Activated naive CD4-positive, alpha-beta T cell treated with anti-CD3 and anti-CD28 coated beads, Interleukin-2, amount 50 U/mL, for 24 hours (primary cell): Measurements from ENCODE around the gene PRKCE.
A peak's percentile ranks its signal among the peaks of the same experiment; 100 is the strongest.

Experiments
- H3K27ac Mint-ChIP-seq: one replicate; pipeline ENCODE4 v1.8.0; 2021; ENCODE audit warnings: mild to moderate bottlenecking, mixed read lengths
- H3K27me3 Mint-ChIP-seq: one replicate; pipeline ENCODE4 v1.8.0; 2021; ENCODE audit warnings: mixed read lengths
- H3K36me3 Mint-ChIP-seq: one replicate; pipeline ENCODE4 v1.8.0; 2021; ENCODE audit warnings: mixed read lengths
- H3K4me1 Mint-ChIP-seq: one replicate; pipeline ENCODE4 v1.8.0; 2021; ENCODE audit warnings: mixed read lengths
- H3K4me3 Mint-ChIP-seq: one replicate; pipeline ENCODE4 v1.8.0; 2021; ENCODE audit warnings: mild to moderate bottlenecking, mixed read lengths
- H3K9me3 Mint-ChIP-seq: one replicate; pipeline ENCODE4 v1.8.0; 2021; ENCODE audit warnings: mixed read lengths

The PRKCE gene

DNA sequence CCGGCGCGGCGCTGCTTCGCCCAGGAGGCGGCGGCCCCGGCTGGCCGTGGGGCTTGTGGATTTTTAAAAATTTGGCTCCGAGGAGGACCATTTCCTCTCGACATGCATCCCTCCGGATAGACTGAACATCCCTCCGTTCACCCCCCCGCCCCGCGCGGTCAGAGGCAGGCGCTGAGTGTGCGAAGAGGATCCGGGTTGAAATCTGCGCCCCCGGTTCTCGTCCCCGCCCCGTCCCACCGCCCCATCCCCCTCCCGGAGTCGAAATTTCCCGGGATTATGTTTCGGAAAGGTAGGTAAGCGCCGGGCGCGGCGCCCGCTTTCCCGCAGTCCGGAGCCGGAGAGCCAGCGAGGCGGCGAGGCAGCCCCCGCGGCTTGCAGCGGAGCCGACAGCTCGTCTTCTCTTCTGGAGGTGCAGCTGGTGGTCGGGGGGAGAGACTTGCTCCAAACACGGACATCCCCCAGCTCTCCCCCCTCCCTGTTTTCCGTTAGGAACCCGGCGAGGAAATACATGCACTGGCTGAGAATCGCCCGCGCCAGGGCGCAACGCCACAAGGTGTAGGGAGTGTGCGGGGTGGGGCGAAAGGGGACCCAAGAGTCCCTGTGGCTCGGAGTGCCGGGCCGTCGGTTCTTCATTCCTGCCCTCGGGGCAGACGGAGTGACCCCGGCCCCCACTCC lies at the start of gene PRKCE:
Gene PRKCE (plus strand): TSS at position 261 of the 675 bp plus-strand sequence.
- H3K27ac Mint-ChIP-seq: peak within 1 kb of the TSS; percentile 96
- H3K9me3 Mint-ChIP-seq: no peaks in the 10 kb centered on the region
- peak within 1 kb of the TSS; percentile 94 for H3K4me3 Mint-ChIP-seq
- no peaks in the 10 kb centered on the region for H3K36me3 Mint-ChIP-seq
- H3K4me1 Mint-ChIP-seq: peaks cover 45% of the 10 kb centered on the region
- H3K27me3 Mint-ChIP-seq: no peaks in the 10 kb centered on the region

DNA sequence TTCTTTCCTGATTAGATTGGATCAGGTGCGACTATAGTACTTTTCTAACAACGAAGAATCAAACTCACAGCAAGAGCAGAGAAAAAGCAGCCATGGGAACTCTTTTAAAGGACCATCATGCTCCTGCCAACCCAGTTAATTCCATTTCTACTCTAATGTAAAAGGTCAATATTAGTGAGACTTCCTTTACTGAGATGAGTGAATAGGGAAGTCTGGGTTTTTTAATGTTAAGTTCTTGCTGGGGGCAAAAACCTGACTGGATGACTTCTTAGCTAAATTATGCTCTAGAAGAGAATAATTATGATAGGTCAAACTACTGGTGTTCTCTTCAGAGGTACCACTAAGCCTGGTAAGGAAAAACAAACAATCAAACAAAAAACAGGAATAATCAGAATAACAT lies 48.9 kb upstream of the PRKCE start:
- Mint-ChIP-seq H3K27ac (no peak overlapping the region), H3K36me3 (peaks cover 39% of the 10 kb centered on the region), H3K27me3 (no peaks in the 10 kb centered on the region), H3K4me1 (peaks cover 9% of the 10 kb centered on the region), H3K9me3 (no peaks in the 10 kb centered on the region), H3K4me3 (no peak overlapping the region)

DNA sequence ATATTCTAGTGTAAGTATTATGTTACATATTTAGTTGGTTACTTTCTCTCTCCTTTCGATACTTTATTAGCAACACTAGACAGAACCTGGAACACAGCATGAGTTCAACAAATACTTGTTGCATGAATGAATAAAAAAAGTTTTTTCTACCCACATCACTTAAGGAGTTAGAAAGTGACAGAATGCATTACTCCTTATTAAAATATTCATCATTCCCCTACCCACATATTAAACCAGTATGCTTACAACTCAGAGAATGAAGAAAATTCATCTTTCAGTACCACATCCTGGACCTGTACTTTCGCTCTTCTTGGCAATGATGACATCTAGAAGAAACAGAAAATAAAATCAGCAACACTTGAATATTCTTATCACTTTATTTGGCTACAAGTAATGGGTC lies 46.4 kb upstream of the PRKCE start:
- Mint-ChIP-seq H3K4me3 (no peak overlapping the region), H3K27ac (no peak overlapping the region), H3K9me3 (no peaks in the 10 kb centered on the region), H3K4me1 (peaks cover 26% of the 10 kb centered on the region), H3K36me3 (peaks cover 23% of the 10 kb centered on the region), H3K27me3 (no peaks in the 10 kb centered on the region)

DNA sequence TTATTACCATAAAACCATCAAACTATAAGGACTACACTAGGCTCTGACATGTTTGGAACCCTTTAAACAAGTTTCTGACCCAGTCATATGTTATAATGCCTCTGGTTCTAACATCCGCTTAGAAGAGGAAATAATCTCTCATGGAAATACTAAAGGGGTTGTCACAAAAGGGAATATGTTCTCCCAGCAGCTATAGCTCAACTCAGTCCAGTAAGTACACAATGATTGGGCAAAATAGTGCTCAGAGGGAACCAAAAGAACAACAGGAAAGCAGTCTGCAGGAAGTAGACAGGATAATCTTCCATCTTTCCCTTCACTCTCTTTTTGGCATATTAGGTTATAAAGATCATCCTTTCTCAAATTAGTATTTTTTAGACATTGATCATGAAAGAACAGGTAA lies 44.7 kb upstream of the PRKCE start:
- Mint-ChIP-seq H3K4me3 (no peak overlapping the region), H3K36me3 (peaks cover 15% of the 10 kb centered on the region), H3K4me1 (peaks cover 35% of the 10 kb centered on the region), H3K9me3 (no peaks in the 10 kb centered on the region), H3K27ac (no peak overlapping the region), H3K27me3 (no peaks in the 10 kb centered on the region)

DNA sequence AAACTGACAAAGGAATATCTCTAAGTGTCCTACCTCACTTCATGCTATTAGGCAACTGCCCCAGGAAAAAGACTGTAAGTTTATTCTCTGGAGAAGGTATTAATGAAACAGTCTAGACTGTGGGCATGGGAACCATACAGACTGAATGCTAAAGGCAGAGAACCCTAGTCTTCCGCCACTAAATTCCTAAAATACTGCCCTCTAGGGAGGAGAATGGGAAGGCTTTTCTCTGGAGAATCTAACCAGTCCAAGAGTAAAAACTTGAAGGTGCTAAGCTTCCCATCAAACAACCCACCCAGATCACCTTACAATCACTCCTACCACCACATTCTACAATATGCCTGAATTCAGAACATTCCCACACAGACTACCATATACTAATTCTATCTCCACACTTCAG lies 43.8 kb upstream of the PRKCE start:
- Mint-ChIP-seq H3K4me3 (no peak overlapping the region), H3K27ac (no peak overlapping the region), H3K36me3 (peaks cover 11% of the 10 kb centered on the region)

DNA sequence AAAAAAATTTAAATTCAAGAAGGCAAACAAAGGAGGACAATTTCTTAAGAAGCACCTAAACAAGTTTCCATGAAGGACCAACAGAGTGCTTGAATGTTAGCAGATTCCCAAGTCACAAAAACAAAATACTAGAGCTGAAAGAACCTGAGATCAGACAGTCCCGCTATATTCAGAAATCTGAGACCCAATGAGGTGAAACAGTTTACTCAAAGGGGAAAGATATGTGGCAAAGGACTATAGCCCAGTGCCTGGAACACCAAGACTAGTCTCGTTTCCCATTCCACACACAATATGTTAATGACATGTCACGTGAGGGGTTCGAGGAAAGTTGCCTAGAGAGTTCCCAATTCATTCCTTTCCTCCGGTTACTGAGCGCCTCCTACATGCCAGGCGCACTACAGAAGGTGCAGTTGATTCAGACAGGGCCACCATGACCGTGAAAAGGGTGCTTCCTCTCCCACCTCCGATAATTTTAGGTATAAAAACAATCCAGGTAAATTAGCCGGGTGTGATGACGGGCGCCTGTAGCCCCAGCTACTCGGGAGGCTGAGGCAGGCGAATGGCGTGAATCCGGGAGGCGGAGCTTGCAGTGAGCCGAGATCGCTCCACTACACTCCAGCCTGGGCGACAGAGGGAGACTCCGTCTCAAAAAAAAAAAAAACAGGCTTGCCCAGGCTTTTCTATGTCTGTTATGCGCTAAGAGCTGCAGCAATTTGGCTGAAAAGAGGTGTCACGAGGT lies 41.0 kb upstream of the PRKCE start:
- H3K4me3 Mint-ChIP-seq: peak overlapping the region; percentile 97
- H3K27ac Mint-ChIP-seq: peak overlapping the region; percentile 96
- H3K36me3 Mint-ChIP-seq: no peaks in the 10 kb centered on the region
- H3K9me3 Mint-ChIP-seq: no peaks in the 10 kb centered on the region
- H3K4me1 Mint-ChIP-seq: peaks cover 35% of the 10 kb centered on the region
- H3K27me3 Mint-ChIP-seq: no peaks in the 10 kb centered on the region

More for the DNA sequence above, 43.8 kb upstream of the PRKCE start:
- Mint-ChIP-seq H3K27me3 (no peaks in the 10 kb centered on the region), H3K9me3 (no peaks in the 10 kb centered on the region), H3K4me1 (peaks cover 35% of the 10 kb centered on the region)

DNA sequence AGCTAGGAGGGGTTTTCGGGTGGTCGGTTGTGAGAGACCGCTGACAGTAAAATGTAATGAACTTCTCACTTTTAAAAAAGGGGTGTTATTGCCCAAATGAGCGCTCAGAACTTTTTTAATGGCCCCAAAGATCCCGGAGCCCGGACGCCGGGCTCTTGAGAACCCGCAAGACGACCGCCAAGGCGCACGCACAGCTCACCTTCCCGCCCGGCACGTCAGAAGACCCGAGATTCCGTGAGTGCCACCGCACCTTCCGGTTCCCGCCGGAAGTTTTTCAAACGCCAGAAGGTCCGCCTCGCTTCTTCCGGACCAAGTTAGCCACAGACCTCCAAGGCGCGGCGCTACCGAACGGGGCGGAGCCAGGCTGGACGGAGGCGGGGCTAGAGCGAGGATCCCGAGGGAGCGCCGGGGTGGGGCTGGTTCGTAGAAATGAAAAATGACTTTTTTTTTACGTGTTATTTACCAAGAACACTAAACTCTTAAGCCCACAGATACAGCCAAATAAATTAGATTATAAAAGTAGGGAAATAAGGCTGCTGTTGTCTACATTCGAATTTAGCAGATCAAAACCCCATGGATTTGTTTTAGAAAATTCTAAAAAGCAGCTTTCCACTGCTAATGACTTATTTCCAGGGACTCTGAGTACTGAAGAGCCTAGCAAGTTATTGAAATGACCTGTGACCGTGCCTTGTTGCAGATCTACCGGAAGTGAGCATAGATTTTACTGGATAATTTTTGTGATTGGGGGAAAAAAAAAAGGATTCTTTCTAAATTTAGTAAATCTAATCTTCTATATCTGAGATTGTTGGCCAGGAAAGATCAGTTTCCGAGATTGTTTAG lies 40.2 kb upstream of the PRKCE start, which contains the start of gene SRBD1:
Gene SRBD1 (minus strand): TSS at position 248 of the 840 bp plus-strand sequence. CDS start 5,826 bp downstream, outside the sequence.
- Mint-ChIP-seq H3K9me3 (no peaks in the 10 kb centered on the region), H3K36me3 (no peaks in the 10 kb centered on the region), H3K27me3 (no peaks in the 10 kb centered on the region), H3K27ac (peak within 1 kb of the TSS; percentile 96), H3K4me1 (peaks cover 35% of the 10 kb centered on the region), H3K4me3 (peak within 1 kb of the TSS; percentile 97)

DNA sequence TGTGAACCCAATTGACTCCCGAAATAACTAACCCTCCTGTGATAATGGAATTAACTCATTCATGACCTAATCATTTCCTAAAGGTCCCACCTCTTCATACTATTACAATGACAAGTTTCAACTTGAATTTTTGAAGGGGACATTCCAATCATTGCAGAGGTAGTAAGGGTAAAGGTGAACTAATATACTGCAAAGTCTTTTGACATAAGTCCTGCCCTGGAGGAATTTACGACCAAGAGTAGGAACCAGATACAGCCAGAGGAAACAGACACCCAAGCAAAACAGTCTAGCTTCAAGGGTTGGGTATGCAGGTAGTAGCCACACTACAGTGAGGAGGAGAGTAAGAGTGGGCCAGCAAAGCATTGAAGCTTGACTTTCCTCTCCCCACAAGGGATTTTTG lies 39.2 kb upstream of the PRKCE start:
- H3K36me3 Mint-ChIP-seq: no peaks in the 10 kb centered on the region
- H3K27me3 Mint-ChIP-seq: no peaks in the 10 kb centered on the region
- H3K27ac Mint-ChIP-seq: no peak overlapping the region
- no peak overlapping the region for H3K4me3 Mint-ChIP-seq
- no peaks in the 10 kb centered on the region for H3K9me3 Mint-ChIP-seq
- peaks cover 31% of the 10 kb centered on the region for H3K4me1 Mint-ChIP-seq

DNA sequence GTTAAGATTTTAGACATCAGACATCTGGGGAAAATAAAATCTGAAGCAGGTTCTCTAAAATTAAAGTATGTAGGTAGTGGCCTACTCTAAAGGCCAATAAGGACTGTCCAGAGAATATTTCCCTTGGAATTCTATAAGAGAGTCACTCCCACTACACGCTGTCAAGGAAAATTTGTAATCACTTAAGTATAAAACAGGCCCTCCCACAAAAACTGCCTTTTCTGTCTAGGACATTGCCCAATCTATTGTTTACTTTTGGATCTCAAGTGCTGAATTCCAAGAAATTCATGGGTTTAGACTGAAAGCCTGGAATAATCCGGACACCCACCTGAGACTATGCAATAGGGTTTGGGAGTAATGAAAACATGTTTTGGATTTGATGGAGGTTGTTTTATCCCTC lies 38.7 kb upstream of the PRKCE start:
- peak overlapping the region; percentile 11 for H3K27ac Mint-ChIP-seq
- no peaks in the 10 kb centered on the region for H3K27me3 Mint-ChIP-seq
- no peaks in the 10 kb centered on the region for H3K36me3 Mint-ChIP-seq
- H3K4me3 Mint-ChIP-seq: no peak overlapping the region
- no peaks in the 10 kb centered on the region for H3K9me3 Mint-ChIP-seq
- peaks cover 29% of the 10 kb centered on the region for H3K4me1 Mint-ChIP-seq

DNA sequence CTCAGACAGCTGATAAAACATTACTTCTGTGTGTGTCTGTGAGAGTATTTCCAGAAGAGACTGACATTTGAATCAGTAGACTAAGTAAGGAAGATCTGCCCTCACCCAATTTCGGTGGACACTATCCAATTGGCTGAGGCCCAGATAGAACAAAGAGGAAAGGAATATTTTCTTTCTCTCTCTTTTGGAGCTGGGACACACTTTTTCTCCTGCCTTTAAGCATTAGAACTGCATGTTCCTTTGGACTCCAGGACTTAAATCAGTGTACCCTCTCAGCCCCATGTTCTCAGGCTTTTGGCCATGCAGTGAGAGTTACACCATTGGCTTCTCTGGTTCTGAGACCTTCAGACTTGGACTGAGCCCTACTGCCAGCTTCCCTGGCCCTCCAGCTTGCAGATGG lies 37.1 kb upstream of the PRKCE start:
- Mint-ChIP-seq H3K4me1 (peaks cover 17% of the 10 kb centered on the region), H3K27ac (no peak overlapping the region), H3K27me3 (no peaks in the 10 kb centered on the region), H3K4me3 (no peak overlapping the region), H3K36me3 (no peaks in the 10 kb centered on the region), H3K9me3 (no peaks in the 10 kb centered on the region)

DNA sequence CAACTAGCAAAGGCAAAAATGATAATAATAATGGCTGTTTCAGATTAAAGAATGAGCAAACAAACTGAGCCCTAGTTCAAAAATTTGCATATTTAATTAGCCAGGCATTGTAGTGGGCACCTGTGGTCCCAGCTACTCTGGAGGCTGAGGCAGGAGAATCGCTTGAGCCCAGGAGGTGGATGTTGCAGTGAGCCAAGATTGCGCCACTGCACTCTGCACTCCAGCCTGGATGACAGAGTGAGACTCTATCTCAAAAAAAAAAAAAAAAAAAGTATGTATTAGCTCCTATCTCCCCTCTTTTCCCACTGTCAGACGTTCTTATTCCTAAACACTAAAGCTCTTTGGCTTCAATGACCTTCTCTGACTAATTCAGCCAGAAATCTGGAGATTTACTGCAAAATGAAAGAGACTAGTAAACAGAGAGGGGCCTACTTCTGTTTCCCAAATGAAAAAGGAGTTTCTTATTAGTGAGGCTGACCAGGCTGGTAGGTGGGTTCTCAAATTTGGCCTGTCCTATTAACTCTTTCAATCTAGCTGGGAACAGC lies 36.5 kb upstream of the PRKCE start:
- Mint-ChIP-seq H3K9me3 (no peaks in the 10 kb centered on the region), H3K4me1 (peaks cover 11% of the 10 kb centered on the region), H3K4me3 (no peak overlapping the region), H3K27ac (no peak overlapping the region), H3K36me3 (no peaks in the 10 kb centered on the region), H3K27me3 (no peaks in the 10 kb centered on the region)

DNA sequence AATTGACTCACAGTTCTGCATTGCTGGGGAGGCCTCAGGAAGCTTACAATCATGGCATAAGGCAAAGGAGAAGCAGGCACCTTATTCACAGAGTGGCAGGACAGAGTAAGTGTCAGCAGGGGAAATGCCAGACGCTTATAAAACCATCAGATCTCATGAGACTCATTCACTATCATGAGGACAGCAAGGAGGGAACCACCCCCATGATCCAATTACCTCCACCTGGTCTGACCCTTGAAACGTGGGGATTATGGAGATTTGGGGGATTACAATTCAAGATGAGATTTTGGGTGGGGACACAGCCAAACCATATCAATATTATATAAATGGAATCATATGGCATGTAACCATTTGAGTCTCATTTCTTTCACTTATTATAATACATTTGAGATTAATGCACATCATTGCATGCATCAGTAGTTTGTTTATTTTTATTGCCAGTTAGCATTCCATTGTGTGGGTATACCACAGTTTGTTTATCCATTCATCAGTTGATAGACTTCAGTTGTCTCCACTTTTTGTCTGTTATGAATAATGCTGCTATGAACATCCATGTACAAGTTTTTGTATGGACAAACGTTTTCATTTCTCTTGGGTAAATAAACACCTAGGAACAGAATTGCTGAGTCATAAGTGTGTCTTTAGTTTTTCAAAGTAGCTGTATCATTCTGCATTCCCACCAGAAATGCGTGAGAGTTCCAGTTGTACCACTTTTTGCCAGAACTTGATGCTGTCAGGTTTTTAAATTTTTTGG lies 34.6 kb upstream of the PRKCE start:
- Mint-ChIP-seq H3K4me1 (no peaks in the 10 kb centered on the region), H3K36me3 (no peaks in the 10 kb centered on the region), H3K9me3 (no peaks in the 10 kb centered on the region), H3K4me3 (no peak overlapping the region), H3K27ac (no peak overlapping the region), H3K27me3 (peaks cover 3% of the 10 kb centered on the region)

DNA sequence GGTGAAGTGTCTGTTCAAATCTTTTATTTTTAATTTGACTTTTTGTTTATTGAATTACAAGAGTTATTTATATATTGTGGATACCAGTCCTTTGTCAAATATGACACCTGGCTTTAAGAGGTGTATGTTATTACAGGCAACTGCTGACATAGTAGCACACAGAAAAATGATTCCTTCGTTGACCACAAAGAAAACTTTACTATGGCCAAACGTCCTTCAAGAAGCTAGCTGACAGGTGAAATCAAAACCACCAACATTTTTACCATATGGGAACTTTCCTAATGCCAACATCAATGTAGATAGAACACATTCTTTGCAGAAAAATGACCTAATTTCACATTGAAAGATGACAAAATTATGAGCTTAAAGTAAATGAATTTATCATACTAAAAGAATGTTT lies 34.0 kb upstream of the PRKCE start:
- Mint-ChIP-seq H3K9me3 (no peaks in the 10 kb centered on the region), H3K27ac (no peak overlapping the region), H3K4me1 (no peaks in the 10 kb centered on the region), H3K36me3 (no peaks in the 10 kb centered on the region), H3K4me3 (no peak overlapping the region), H3K27me3 (peaks cover 6% of the 10 kb centered on the region)

DNA sequence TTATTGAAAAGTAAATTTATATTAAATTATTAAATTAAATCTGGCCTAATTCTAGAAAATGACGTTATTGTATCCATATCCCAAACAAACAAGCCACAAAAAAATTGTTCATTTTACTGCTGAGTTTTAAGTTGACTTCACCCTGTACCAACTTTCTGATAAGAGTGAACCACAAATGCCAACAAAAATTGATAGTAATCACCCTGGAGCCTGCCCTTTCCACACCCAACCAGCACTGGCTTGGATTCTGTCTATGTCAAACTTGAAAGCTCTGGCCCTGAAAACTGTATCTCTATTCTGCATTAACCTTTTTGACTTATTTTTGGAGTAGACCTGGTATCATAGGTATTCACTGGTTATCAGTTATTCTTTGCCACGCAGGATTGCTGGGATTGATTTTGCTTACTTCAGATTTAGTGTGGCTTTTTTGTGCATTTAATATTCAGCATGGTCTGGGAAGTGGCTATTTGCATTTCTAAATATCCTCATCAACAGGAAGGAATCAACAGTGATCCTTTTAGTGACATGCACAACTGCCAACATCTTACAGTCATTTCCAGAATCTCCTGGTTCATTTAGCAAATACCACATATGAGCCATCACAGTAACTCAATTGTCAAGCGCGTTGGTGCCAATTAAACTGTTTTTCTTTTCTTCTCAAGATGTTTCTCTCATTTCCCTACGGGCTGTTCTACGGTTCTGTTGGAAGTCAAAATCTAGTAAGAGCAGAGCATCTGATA lies 29.0 kb upstream of the PRKCE start:
- no peak overlapping the region for H3K27ac Mint-ChIP-seq
- H3K4me1 Mint-ChIP-seq: no peaks in the 10 kb centered on the region
- no peak overlapping the region for H3K4me3 Mint-ChIP-seq
- H3K36me3 Mint-ChIP-seq: no peaks in the 10 kb centered on the region
- peaks cover 11% of the 10 kb centered on the region for H3K27me3 Mint-ChIP-seq
- H3K9me3 Mint-ChIP-seq: no peaks in the 10 kb centered on the region
